Hematopoietic multipotent progenitor cell treated with erythropoietin and hydrocortisone succinate and interleukin-3 and kit ligand, for 15 days (in vitro differentiated cells): ENCODE data around the gene HIRIP3.
"Not testable (repeated sequence)": the region's sequence is repeated elsewhere in the genome, so short reads cannot be mapped to it uniquely, and the experiment has no call there.

Source experiments
- DNase-seq: peaks from one replicate; pipeline ENCODE4 v3.0.0-alpha.2; 2015; ENCODE audit warnings: low spot score

The HIRIP3 gene

GRCh38 chr16:29959821-29960220 is 35.6 kb downstream of the HIRIP3 start:
- DNase-seq: not testable (repeated sequence)

GRCh38 chr16:29959293-29959692 is 36.1 kb downstream of the HIRIP3 start:
- DNase-seq: no peak

GRCh38 chr16:29958756-29959155 is 36.7 kb downstream of the HIRIP3 start:
- no peak for DNase-seq

DNA sequence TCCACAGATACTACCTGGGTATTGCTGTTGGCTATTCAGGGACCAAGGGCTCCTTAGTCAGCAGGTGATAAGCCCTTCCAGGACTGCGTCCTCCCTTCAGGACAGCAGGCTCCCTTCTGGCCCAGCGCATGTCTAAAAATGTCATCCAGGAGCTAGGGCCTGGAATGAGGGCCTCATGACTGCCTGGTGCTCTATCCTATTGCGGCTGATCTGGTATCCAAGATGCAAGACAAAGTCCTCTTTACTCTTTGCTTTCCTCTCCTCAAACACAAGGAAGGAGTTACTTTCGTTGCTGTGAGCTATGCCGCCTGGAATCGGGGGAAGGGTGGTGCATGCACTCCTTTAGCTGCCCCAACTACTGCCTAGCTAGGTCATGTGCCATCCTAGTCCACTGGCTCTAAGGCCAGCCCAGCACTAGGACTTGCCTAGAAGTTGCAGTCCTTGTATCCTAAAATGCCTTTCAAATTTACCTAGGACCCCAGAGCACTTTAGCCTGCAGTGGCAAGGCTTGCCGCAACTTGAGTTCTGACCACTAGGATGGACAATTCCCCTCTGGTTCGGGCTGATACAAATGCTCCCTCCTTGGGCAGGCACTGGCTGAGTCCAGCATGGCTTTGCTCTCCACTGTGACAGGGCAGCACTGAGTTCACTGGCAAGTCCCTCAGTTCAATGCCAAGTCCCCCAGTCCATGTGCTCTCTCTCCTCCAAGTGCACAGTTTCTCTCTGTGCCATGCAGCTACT is 43.6 kb downstream of the HIRIP3 start:
- no peak for DNase-seq

DNA sequence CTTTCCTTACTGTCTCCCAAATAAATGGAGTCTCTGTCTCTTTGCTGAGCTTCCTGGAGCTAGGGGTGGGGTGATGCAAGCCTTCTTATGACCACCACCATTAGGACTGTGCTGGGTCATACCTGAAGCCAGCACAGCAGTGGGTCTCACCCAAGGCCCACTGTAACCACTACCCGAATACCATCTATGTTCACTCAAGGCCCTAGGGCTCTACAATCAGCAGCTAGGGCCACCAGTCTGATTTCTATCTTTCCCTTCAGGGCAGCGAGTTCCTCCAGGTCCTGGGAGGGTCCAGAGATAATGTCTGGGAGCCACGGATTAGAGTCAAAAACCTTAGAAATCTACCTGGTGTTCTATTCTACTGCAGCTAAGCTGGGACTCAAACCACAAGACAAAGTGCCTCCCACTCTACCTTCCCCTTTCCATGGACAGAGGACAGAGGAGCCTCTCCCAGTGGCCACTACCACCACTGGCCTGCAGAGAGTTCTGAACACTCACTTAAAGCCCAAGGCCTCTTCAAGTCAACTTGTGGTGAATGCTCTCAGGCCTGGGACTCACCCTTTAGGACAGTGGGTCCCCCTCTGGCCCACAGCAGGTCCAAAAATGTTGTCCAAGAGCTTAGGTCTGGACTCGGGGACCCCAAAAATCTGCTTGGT is 44.5 kb downstream of the HIRIP3 start:
- no peak for DNase-seq

DNA sequence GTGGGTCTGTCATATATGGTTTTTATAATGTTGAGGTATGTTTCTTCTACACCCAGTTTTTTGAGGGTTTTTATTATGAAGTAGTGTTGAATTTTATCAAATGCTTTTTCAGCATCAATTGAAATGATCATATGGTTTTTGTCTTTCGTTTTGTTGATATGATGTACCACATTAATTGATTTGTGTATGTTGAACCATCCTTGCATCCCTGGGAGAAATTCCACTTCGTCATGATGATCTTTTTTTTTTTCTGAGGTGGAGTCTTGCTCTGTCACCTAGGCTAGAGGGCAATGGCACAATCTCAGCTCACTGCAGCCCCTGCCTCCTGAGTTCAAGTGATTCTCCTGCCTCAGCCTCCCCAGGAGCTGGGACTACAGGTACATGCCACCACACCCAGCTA is 47.5 kb downstream of the HIRIP3 start:
- DNase-seq: no peak

GRCh38 chr16:29943846-29944799 is 51.3 kb downstream of the HIRIP3 start:
- no peak for DNase-seq
